SK-N-MC (cell line): Measurements from ENCODE around the gene TMEM60.
"Not testable (repeated sequence)": the region's sequence is repeated elsewhere in the genome, so short reads cannot be mapped to it uniquely, and the experiment has no call there.

Experiments
- EZH2 ChIP-seq: fragments of 200-600 bp; sonication (generic); IDR thresholded peaks from one replicate; pipeline ENCODE4 v1.6.1; 2017; ENCODE audit warnings: antibody characterized with exemption
- FOXP2 ChIP-seq: optimal IDR thresholded peaks from 2 replicates; pipeline ENCODE3; 2011; ENCODE audit warnings: mild to moderate bottlenecking, moderate library complexity; ENCODE audit not compliant: insufficient read depth; ENCODE audit errors: extremely low read length, control extremely low read depth
- POLR2AphosphoS5 ChIP-seq: IDR thresholded peaks from 2 replicates; pipeline ENCODE4 v1.6.1; 2012; ENCODE audit warnings: mild to moderate bottlenecking, low read depth, low read length, borderline replicate concordance

- TF ChIP-seq POLR2AphosphoS5, EZH2, FOXP2: not testable (repeated sequence)
Measured at GRCh38 chr7:77784426-77784825, 13.8 kb downstream of the TMEM60 start.
